Limb (tissue), 2 donors: ENCODE measurements around the gene PAK6.

Experiments used
- DNase-seq, 2 donors: peaks; one replicate each; pipeline ENCODE4 v3.0.0-alpha.2; 2016; ENCODE audit errors: extremely low spot score in 2 of 2

The PAK6 gene

GRCh38 chr15:40241269-40242212, 2.7 kb downstream of the PAK6 start:
- no peak for DNase-seq

- no peak for DNase-seq
Observed at GRCh38 chr15:40242213-40242599, 3.3 kb downstream of the PAK6 start.

- DNase-seq = no peak
Observed at GRCh38 chr15:40242601-40243000, 3.7 kb downstream of the PAK6 start.

GRCh38 chr15:40243126-40243810, 4.4 kb downstream of the PAK6 start:
- no peak for DNase-seq

GRCh38 chr15:40244961-40245523, 6.2 kb downstream of the PAK6 start:
- DNase-seq = no peak

GRCh38 chr15:40245666-40246450, 7.0 kb downstream of the PAK6 start:
- DNase-seq = no peak

GRCh38 chr15:40246496-40247280, 7.8 kb downstream of the PAK6 start:
- peak in 1 of 2 donors; percentile 14 for DNase-seq

GRCh38 chr15:40247406-40247971, 8.6 kb downstream of the PAK6 start:
- peak in 1 of 2 donors; percentile 11 for DNase-seq

- peak in 1 of 2 donors; percentile 18 for DNase-seq
Observed at GRCh38 chr15:40248006-40248783, 9.3 kb downstream of the PAK6 start.

GRCh38 chr15:40249477-40250303, 10.8 kb downstream of the PAK6 start:
- DNase-seq = no peak

GRCh38 chr15:40250304-40250656, 11.4 kb downstream of the PAK6 start:
- DNase-seq = no peak

- DNase-seq = no peak
Observed at GRCh38 chr15:40250771-40251483, 12.1 kb downstream of the PAK6 start.

- DNase-seq = no peak
Observed at GRCh38 chr15:40251486-40252140, 12.8 kb downstream of the PAK6 start.

GRCh38 chr15:40252141-40252437, 13.2 kb downstream of the PAK6 start:
- no peak for DNase-seq

GRCh38 chr15:40252438-40253166, 13.7 kb downstream of the PAK6 start:
- peak in 1 of 2 donors; percentile 69 for DNase-seq

- DNase-seq = no peak
Observed at GRCh38 chr15:40253167-40253790, 14.4 kb downstream of the PAK6 start.

- DNase-seq = no peak
Observed at GRCh38 chr15:40254452-40254851, 15.6 kb downstream of the PAK6 start.
